HG03442 (cell line): ENCODE data around the gene GRIN2A.

Experiments
- ATAC-seq: cut with Tn5 transposase; IDR thresholded peaks from one replicate; pipeline ENCODE4 v1.9.1; 2021; ENCODE audit warnings: mild to moderate bottlenecking, moderate library complexity; ENCODE audit not compliant: unreplicated experiment

GRIN2A gene

DNA sequence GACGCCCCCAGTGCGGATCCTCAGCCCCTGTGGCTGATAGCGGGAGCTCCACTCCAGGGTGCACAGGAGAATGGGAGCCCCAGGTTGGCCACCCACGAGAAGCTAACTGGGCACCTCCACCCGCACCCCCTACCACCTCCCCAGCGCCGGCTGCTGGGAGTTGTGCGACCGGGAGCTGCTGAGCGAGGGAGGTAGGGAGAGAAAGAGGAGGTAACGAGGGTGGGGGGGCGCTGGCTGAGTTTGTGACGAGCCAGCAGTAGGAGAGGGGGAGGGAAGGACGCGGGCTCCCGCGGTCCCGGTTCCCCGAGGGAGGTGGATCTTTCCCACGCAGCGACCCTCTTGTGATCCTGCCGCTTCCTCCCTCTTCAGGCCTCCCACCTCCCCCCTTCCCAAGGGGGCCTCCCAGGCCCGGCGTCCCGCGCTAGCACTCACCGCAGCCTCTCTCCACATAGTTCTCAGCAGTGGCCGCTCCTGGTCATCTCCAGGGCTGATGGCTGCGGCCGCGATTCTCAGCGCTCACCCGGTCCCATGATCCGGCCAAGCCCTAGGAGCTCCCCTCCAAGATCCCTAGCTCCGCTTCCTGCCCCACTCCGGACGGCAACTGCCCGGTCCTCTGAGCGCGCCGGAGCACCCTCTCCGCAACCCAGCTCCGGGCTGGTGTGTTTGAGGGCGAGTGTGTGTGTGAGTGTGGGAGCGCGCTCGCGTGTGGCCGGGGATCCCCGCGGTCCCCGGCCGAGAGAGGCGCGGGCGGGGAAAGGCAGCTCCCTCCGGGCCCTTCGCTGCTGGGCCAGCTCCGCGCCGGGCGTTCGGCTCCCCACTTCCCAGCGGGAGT is at the start of gene GRIN2A:
GRIN2A (minus strand) TSS at position 207 of the 832 bp plus-strand sequence. CDS start 2,017 bp downstream, outside the sequence.
- ATAC-seq, result no peak

DNA sequence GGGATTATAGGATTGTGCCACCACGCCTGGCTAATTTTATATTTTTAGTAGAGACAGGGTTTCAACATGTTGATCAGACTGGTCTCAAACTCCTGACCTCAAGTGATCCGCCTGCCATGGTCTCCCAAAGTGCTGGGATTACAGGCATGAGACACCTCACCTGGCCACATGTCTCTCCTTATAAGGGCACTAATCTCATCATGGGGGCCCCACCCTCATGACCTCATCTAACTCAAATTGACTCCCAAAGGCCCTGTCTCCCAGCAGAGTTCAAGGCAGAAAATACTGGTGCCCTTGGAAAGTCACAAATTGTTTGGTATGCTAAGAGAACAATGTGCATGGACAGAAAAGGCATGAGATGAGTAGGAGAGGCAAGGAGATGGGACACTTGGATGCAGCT is 49.3 kb upstream of the GRIN2A start:
- ATAC-seq, result no peak

DNA sequence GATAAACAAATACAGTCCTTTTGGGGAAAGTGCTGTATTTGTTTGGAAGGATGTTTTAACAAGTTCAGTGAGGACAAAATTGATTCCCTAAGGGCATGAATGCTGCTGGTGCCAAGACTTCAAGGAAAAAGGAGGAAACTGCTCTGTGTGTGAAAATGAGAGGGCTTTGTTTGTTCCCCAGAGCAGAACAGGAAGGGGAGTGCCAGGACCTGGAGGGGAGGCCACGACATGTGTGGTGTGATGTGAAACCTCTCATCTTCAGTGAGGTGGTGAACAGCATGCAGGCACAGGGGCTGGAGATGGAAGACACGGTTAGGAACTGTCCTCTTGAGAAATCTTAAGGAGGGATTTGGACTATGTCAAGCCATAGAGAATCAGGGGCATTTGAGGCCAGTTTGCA is 46.6 kb upstream of the GRIN2A start:
- ATAC-seq, result no peak

DNA sequence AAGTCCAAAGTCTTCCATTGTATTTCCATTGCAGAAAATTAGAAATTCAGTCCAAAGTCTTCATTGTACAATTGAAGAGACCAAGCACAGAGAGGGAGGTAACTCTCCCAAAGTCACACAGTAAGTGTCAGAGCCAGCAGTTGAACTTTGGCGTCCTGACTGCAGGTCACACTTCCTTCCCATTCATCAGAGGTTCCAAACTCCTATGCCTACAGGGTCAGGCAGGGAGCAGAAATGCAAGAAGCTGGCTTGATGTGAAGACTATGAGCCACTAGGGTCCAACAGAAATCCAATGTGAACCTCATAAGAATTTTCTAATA is 44.7 kb upstream of the GRIN2A start:
- ATAC-seq, result no peak

DNA sequence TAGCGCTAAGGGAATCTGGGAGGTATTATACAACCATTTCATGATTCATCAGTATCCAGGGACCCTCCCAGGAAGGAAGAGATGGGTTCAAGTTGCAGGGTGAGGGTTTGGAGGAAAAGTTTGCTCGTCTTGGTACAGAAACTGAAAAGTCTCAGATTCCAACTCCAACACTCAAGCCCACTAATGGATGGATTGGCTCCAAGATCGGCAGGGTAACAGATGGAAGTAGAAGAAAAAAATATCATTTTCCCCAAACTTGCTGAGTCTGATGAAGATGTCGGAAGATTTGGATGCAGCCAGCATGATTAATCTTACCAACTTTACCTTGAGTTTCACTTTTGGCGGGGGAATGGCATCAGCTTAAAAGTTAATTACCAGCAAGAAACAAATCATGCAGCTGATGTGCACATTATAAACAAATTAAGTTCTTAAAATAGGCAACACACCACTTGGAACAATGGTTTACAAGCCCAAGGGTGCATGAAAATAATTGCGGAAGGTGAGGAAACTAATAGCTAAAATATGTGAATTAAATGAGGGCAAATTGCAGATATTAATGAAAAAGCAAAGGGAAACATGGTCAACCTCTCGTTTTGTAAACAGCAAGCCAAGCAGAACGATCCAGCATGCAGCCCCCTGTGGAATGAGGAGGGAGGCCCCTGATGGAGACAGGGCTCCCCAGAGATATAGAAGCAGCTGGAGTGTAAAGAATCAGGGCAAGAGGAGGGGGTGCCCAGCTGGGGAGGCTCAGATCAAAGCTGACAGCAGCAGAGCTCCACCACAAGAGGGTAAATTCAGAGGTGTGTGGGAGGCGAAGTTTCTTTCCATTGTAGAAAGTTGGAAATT is 44.1 kb upstream of the GRIN2A start:
- ATAC-seq, result no peak

DNA sequence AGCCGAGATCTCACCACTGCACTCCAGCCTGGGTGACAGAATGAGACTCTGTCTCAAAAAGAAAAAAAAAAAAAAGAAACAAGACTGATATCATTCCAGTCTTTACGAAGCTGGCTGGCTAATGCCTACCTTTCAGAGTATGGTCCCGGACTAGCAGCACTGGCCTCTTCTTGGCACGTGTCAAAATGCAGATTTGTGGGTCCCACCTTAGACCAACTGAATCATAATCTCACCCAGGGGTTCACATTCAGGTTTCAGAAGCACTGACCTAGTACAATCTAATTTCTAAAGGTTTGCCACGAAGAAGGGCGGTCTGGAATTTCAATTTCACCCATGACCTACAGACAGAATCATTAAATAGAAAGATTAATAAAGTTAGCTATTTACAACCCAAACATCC is 43.4 kb upstream of the GRIN2A start:
- ATAC-seq, result no peak

DNA sequence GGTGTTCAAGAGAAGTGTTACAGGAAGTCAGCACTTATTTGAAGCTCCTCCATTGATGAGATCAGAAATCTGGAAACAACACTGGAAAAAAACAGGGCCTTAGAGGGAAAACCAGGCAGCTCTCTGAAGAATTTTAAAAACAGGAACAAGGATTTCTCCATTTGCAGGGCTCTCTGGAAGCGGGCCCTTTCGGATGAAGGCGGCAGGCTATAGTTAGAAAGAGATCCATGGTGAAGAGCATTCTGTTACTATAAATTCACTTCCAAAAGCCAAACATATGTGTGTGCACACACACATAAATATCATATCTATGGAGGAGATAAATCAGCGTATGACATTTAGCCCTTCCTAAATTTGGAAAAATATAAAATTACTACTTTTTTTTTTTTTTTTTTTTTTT is 42.6 kb upstream of the GRIN2A start:
- no peak for ATAC-seq

DNA sequence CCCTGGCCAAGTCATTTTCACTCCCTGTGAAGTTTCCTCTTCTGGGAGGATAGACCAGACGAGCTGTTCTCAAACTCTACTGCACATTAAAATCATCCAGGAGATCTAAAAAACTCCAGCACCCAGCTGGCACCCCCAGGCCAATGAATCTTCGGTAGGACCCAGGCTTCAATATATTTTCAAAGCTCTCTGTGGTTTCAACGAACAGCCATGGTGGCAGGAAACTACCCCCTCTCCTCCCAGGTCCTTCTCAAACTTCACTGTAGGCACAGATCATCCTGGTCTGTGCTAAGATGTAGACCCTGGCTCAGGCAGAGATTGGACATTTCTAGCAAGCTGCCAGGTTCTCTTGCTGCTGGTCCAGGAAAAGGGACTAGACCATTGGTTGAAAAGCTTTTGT is 38.7 kb upstream of the GRIN2A start:
- no peak for ATAC-seq

DNA sequence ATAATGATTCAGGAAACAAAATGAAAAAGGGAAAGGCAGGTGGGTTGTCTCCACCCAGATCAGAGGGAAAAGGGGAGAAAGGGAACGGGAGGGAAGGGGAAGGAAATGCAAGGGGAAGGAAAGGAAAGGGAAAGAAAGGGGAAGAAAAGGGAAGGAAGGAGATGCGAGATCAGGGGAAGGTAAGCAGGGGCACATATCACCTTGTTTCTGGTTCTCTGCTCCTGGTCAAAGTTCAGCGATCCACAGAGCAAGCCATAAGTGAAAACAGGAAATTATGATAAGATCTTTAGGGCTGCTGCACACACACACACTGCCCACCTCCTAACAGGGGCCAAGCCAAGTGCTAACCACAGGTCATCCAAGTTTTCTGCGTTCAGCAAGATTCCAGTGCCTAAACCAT is 37.5 kb upstream of the GRIN2A start:
- no peak for ATAC-seq

DNA sequence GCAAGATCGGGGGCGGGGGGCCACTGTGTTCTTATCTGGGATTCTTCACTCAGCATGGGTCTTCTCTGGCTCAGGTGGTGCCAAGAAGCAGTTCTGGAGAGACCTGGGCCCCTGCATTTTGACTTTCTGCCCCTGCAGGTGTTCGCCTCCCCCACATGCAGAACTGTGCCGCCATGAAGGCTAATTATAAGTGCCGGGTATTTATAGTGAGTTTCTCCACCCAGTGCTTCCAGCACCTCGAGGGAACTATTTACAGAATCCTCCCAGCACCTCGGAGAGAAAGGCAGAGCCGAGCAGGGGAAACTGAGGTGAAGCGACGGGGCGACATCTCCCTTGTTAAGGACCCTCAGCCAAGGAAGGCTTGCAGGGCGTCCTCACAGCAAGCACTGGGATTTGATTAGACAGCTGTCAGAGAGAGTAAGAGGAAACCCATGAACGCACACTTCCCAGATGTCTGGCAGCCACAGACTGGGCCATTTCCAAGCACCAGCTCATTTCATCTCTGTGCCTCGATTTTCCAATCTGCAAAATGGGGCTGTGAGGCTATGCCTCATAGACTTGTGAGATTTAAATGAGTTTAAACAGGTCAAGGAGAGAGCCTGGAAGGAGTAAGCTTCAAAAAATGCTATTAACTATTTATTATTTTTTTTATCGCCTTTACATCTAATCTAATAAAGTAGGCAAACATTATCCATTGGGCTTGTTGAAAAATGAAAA is 36.4 kb upstream of the GRIN2A start:
- no peak for ATAC-seq

DNA sequence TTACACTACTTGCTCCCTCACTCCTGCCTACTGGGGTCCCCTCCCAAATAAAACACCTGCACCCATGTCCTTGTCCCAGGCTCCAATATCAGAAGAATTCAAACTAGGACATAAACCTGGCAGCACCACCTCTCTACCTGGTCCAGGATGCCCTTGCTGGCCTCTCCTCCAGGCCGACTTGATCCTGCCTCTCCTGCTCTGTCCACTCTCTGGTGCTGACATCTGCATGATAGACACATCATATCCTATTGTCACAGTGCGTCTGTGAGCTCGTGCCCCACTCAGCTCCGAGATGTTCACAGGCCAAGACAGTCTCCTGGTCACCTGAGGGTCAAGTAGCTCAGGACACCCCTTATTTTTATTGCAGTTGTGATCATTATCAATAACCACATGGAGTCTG is 31.5 kb upstream of the GRIN2A start:
- no peak for ATAC-seq

DNA sequence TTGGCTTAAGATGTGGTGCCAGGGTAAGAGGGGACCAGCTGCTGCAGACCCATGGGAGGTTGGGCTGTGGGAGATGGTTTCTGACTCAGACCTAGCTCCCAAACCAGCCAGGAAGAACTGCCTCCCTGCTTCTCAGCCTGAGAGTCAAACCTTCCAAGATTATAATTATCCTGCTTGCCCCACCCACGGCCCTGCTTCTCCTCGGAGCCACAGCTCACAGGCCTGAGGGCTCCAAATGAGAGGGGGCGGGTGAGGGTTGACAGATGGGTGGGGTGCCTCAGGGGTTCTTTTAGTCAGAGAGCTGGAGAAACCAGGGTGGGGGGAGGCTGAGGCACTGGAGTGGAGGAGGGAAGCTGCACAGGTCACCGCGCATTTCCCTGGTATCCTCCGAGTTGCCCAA is 28.7 kb upstream of the GRIN2A start:
- ATAC-seq, result no peak

DNA sequence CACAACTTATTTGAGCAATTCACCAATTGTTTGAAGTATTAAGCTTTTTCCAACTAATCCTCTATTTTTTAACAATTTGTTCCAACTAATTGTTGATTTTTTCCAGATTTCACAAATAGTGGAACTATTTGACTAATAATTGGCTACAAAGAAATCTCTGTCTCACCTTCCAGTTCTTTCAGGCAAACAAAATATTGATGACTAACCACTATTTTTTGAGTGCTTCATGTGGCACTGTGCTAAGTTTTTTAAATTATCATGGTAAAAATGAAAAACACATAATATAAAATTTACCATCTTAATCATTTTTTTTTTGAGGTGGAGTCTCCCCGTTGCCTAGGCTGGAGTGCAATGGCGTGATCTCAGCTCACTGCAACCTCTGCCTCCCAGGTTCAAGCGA is 24.6 kb upstream of the GRIN2A start:
- no peak for ATAC-seq

DNA sequence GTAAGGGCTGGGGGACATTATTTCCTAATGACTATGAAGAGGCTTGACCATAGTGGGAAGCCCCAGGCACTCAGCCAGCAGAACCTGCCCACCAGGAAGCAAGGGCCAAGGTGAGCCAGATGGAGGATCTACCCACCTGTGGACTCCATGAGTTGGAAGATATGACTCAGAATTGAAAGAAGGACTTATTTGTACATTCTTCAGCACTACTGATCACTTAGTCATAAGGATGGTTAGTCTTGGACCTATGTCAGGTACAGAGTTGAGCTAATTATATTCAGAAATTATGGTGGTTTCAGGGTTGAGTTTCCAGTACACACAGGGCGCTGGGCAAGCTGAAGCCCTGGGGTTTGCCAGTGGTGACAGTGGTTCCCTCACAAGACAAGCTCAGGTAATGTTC is 24.0 kb upstream of the GRIN2A start:
- no peak for ATAC-seq

DNA sequence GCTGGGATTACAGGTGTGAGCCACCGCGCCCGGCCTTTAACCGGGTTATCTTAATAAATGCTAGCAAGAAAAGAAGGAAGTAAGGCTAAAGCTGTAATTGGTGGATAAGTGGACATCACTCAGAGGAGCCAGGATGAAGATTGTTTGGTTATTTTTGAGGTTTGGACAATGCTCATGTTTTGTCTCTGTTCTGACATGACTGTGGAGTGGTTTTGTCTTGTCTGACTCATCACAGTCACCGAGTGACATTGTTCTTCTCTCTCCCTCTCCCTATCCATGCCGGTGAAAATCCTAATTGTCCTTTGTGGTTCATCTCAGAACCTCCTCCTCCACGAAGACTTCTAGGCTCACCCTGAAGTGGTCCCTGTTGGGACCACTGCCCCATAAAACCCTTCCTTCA is 23.5 kb upstream of the GRIN2A start:
- no peak for ATAC-seq

DNA sequence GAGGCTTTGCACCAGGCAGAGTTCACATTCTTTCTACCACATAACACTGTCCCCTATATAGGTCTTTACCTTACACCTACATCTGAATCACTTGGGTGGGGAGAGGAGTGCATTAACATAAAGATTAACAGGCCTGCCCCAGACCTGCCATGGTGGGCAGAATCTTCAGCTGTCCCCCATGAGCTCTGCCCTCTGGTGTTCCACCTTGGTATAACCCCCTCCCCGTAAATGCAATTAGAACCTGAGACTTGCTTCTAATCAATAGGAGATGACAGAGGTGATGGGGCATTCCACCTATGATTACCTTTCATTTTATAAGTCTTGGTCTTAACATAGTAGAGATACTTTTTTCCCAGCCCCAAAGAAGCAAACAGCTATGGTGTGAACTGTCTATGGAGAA is 20.4 kb upstream of the GRIN2A start:
- no peak for ATAC-seq

DNA sequence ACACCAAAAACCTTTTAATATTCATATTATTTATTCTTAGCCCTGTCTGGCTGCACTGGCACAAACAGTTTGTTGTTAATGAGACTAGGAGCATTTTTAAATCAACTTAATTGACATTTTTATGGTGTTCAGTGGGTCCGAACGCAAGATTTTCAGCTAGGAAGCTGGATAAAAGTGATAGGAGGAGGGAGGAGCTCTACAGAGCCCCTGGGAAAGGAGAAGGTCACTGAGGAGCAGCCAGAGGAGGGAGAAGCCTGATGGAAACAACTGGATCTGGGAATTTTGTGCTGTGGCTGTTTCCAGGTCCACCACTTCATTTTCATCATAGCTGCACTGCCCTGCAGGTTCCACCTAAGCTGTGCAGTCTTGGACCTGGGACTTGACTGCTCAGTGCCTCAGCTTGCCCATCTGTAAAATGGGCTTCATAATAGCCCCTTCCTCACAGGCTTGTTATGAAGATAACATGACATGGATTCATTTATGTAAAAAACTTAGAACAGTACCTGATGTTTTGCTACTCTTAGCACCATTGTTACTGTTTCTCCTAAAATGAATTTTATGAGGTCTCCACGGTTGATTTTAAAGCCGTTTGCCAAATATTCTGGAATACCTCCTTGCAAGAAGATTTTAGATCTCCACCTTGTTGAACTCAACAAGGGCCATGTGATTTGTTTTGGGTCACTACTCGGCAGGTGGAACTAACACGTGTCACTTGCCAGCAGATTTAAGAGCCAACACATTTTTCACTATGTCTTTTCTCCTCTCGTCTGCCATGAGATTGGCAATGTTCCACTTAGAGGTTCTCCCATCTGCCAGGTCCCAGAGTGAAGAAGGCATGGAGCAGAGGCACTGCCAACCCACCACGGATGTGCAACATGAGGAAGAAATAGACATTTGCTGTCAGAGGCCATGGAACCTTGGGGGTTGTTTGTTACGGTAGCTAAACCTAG is 18.7 kb upstream of the GRIN2A start:
- ATAC-seq, result no peak

DNA sequence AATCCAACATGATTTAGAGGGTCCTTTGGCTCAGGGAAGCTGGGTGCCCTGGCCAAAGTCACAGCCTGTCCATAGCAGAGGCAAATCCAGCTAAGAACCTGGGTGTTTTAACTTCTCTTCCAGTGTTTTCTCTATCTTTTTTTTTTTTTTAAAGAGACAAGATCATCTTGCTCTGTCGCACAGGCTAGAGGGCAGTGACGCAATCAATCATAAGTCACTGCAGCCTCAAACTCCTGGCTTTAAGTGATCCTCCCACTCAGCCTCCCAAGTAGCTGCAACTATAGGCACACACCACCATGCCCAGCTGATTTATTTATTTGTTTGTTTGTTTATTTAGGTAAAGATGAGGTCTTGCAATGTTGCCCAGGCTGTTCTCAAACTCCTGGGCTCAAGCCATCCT is 14.8 kb upstream of the GRIN2A start:
- ATAC-seq, result no peak

DNA sequence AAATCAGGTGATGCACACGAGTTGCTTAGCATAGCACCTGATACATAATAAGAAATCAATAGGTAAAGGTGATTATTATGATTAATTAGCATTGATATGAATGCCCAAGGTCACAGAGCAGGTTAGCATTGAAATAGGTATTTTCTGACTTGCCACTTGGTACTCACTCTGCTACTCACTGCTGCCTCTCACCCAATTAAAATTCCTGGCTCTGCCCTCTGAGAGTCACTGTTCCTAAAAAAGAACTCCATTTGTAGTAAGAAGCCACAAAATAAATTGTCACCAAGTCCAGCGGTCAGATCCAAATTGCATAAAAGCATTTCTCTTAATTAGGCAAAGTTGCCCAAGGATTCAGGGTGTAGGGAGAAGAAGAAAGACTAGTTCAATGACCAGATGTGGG is 8.9 kb upstream of the GRIN2A start:
- ATAC-seq, result no peak

DNA sequence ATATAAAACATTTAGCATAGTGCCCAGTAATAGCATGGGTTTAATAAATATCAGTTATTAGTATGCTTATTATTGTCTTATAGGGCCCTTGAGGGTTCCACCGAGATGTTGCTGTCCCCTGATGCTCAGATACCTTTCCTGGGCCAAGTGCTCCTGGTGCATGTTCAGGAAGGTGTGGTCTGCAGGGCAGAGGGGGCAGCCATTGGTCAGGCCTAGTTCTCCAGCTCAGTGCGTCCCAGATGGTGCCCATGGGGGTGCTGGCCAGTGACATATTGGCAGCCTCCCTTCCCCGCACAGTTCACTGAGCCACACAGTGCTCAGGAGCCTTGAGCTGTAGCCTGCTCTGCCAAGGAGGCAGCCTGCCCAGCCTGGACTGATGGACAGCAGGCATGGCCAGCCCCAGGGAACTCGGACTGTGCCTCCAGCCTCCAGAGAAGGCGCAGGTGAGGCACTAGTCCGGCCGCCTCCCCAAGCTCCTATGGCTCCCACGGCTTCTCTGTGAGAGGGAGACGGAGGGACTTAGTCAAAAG is 7.7 kb upstream of the GRIN2A start:
- ATAC-seq, result no peak
